ENCODE measurements around the gene FSTL4. TPM values are rescaled to one million over a fixed set of nuclear protein-coding genes. Genes with fewer than 3 reads are reported as not detected.

The FSTL4 gene
- total and polyA plus RNA-seq, 4 donors: 0.02 to 0.18 TPM; not detected in 2

DNA sequence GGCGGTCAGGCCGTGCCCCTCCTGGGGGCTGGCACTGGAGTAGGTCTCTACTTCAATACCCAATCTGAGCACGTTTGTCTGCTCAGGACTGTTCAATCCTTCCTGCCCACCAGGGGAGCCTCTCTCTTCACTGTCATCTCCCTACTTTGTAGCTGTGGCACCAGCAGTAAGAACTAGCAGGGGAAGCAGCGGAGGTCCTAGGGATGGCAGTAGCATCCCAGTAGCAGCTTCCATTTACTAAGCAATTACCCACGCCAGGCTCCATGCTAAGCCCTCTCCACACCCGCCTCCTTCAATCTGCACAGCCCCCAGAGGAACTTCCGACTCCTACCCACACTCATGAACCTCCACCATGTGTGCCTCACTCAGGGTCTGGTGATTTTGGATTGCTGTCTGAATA lies 31.7 kb downstream of the FSTL4 start:
- no peaks in the 10 kb centered on the region for H3K4me1 ChIP-seq (ENCODE audit: control insufficient read depth in 4 of 4, insufficient read depth in 4 of 4, low read length in 3 of 4)
- DNase-seq (ENCODE audit: low spot score): no peak
- WGBS: 74% methylated on average over 7 of the region's 7 CpGs
- no peak overlapping the region for H3K9ac ChIP-seq (ENCODE audit: low read depth in 1 of 2, low read length in 2 of 2)
- TF ChIP-seq JUND (IDR thresholded peaks at IDR 0.05) (no peak), FOXA1 (IDR thresholded peaks at IDR 0.05) (no peak), EGR1 (IDR thresholded peaks at IDR 0.05; ENCODE audit: low read depth in 2 of 2) (no peak), FOXA2 (IDR thresholded peaks at IDR 0.05) (no peak), RXRA (IDR thresholded peaks at IDR 0.05) (no peak), YY1 (IDR thresholded peaks at IDR 0.05) (no peak), GABPA (IDR thresholded peaks at IDR 0.05 in 1 of 2, conservative IDR thresholded peaks at IDR 0.05 in 1 of 2) (no peak), TAF1 (conservative IDR thresholded peaks at IDR 0.05) (no peak), SP1 (IDR thresholded peaks at IDR 0.05) (no peak), RAD21 (IDR thresholded peaks at IDR 0.05) (no peak), NR2F2 (IDR thresholded peaks at IDR 0.05) (no peak), HNF4G (IDR thresholded peaks at IDR 0.05) (no peak), HNF4A (conservative IDR thresholded peaks at IDR 0.05) (no peak)
- TF ChIP-seq, protein P1, sequence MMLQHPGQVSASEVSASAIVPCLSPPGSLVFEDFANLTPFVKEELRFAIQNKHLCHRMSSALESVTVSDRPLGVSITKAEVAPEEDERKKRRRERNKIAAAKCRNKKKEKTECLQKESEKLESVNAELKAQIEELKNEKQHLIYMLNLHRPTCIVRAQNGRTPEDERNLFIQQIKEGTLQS (IDR thresholded peaks at IDR 0.05): no peak
- TF ChIP-seq, protein P2, sequence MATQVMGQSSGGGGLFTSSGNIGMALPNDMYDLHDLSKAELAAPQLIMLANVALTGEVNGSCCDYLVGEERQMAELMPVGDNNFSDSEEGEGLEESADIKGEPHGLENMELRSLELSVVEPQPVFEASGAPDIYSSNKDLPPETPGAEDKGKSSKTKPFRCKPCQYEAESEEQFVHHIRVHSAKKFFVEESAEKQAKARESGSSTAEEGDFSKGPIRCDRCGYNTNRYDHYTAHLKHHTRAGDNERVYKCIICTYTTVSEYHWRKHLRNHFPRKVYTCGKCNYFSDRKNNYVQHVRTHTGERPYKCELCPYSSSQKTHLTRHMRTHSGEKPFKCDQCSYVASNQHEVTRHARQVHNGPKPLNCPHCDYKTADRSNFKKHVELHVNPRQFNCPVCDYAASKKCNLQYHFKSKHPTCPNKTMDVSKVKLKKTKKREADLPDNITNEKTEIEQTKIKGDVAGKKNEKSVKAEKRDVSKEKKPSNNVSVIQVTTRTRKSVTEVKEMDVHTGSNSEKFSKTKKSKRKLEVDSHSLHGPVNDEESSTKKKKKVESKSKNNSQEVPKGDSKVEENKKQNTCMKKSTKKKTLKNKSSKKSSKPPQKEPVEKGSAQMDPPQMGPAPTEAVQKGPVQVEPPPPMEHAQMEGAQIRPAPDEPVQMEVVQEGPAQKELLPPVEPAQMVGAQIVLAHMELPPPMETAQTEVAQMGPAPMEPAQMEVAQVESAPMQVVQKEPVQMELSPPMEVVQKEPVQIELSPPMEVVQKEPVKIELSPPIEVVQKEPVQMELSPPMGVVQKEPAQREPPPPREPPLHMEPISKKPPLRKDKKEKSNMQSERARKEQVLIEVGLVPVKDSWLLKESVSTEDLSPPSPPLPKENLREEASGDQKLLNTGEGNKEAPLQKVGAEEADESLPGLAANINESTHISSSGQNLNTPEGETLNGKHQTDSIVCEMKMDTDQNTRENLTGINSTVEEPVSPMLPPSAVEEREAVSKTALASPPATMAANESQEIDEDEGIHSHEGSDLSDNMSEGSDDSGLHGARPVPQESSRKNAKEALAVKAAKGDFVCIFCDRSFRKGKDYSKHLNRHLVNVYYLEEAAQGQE (IDR thresholded peaks at IDR 0.05): no peak
- TF ChIP-seq, protein P3, sequence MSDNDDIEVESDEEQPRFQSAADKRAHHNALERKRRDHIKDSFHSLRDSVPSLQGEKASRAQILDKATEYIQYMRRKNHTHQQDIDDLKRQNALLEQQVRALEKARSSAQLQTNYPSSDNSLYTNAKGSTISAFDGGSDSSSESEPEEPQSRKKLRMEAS (IDR thresholded peaks at IDR 0.05): no peak
- TF ChIP-seq, protein P4, sequence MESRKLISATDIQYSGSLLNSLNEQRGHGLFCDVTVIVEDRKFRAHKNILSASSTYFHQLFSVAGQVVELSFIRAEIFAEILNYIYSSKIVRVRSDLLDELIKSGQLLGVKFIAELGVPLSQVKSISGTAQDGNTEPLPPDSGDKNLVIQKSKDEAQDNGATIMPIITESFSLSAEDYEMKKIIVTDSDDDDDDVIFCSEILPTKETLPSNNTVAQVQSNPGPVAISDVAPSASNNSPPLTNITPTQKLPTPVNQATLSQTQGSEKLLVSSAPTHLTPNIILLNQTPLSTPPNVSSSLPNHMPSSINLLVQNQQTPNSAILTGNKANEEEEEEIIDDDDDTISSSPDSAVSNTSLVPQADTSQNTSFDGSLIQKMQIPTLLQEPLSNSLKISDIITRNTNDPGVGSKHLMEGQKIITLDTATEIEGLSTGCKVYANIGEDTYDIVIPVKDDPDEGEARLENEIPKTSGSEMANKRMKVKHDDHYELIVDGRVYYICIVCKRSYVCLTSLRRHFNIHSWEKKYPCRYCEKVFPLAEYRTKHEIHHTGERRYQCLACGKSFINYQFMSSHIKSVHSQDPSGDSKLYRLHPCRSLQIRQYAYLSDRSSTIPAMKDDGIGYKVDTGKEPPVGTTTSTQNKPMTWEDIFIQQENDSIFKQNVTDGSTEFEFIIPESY (IDR thresholded peaks at IDR 0.05): no peak
- TF ChIP-seq, protein P5, sequence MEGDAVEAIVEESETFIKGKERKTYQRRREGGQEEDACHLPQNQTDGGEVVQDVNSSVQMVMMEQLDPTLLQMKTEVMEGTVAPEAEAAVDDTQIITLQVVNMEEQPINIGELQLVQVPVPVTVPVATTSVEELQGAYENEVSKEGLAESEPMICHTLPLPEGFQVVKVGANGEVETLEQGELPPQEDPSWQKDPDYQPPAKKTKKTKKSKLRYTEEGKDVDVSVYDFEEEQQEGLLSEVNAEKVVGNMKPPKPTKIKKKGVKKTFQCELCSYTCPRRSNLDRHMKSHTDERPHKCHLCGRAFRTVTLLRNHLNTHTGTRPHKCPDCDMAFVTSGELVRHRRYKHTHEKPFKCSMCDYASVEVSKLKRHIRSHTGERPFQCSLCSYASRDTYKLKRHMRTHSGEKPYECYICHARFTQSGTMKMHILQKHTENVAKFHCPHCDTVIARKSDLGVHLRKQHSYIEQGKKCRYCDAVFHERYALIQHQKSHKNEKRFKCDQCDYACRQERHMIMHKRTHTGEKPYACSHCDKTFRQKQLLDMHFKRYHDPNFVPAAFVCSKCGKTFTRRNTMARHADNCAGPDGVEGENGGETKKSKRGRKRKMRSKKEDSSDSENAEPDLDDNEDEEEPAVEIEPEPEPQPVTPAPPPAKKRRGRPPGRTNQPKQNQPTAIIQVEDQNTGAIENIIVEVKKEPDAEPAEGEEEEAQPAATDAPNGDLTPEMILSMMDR (IDR thresholded peaks at IDR 0.05; ENCODE audit: low read depth, low read length, missing input control): no peak
- no peak overlapping the region for H3K27ac ChIP-seq (ENCODE audit: low read depth in 1 of 2, low read length in 2 of 2)
- no peak overlapping the region for H3K4me3 ChIP-seq (ENCODE audit: low read depth in 1 of 3, low read length in 3 of 3)
- no peaks in the 10 kb centered on the region for H3K9me3 ChIP-seq (ENCODE audit: control insufficient read depth in 4 of 4, low read length in 3 of 4)
- H3K27me3 ChIP-seq (ENCODE audit: control insufficient read depth in 4 of 4, insufficient read depth in 4 of 4, low read length in 3 of 4): no peaks in the 10 kb centered on the region
- H3K36me3 ChIP-seq (ENCODE audit: control insufficient read depth in 4 of 4, insufficient read depth in 3 of 4, low read depth in 1 of 4, low read length in 3 of 4): no peaks in the 10 kb centered on the region

Measured in liver (tissue), 9 donors.